Transverse colon (tissue), 4 donors: Measurements from ENCODE around the gene SLC43A1. TPM values are rescaled to one million over a fixed set of nuclear protein-coding genes. Genes with fewer than 3 reads are reported as not detected.

Source experiments
- DNase-seq: peaks from one replicate; pipeline ENCODE4 v3.0.0-alpha.2; 2019
- H3K27ac ChIP-seq, 4 donors: fragments of 200-600 bp; sonication (generic); 2 replicates each; pipeline ENCODE4 v1.5.1; 2016 to 2018; ENCODE audit warnings: inconsistent platforms in 4 of 4
- H3K27me3 ChIP-seq: fragments of 200-600 bp; sonication (generic); 2 replicates; pipeline ENCODE4 v1.5.1; 2017; ENCODE audit warnings: inconsistent platforms
- H3K36me3 ChIP-seq, 4 donors: fragments of 200-600 bp; sonication (generic); 2 replicates each; pipeline ENCODE4 v1.5.1; 2017 to 2019; ENCODE audit warnings: inconsistent platforms in 4 of 4
- H3K4me1 ChIP-seq, 4 donors: fragments of 200-600 bp; sonication (generic); 2 replicates each; pipeline ENCODE4 v1.5.1; 2017 to 2020; ENCODE audit warnings: inconsistent platforms in 4 of 4
- H3K4me3 ChIP-seq, 4 donors: fragments of 200-600 bp; sonication (generic); 1 replicate in 1 of 4; 2 replicates in 3 of 4; pipeline versions ENCODE4 v1.5.1 to v1.6.1; 2017 to 2019; ENCODE audit warnings: inconsistent platforms in 4 of 4
- H3K9me3 ChIP-seq, 2 donors: fragments of 200-600 bp; sonication (generic); 2 replicates each; pipeline ENCODE4 v1.5.1; 2017 to 2019; ENCODE audit warnings: inconsistent platforms in 2 of 2
- CTCF ChIP-seq, 5 experiments: fragments of 200-600 bp in 3 of 5; fragments of 450-650 bp in 2 of 5; sonication (generic) in 3 of 5; IDR thresholded peaks; 1 replicate in 2 of 5; 2 replicates in 3 of 5; pipeline ENCODE4 v1.5.1; 2016 to 2017; ENCODE audit warnings: antibody characterized with exemption in 5 of 5, inconsistent platforms in 3 of 5, mild to moderate bottlenecking in 2 of 5, moderate library complexity in 1 of 5
- EP300 ChIP-seq: sonication (generic); formaldehyde crosslinking; IDR thresholded peaks from one replicate; pipeline ENCODE4 v1.6.1; 2017; ENCODE audit warnings: antibody characterized with exemption, low read depth
- POLR2A ChIP-seq: fragments of 450-650 bp; IDR thresholded peaks from one replicate; pipeline ENCODE4 v1.6.1; 2016; ENCODE audit warnings: antibody characterized with exemption, mild to moderate bottlenecking, moderate library complexity
- POLR2AphosphoS5 ChIP-seq, 3 donors: sonication (generic); formaldehyde crosslinking; IDR thresholded peaks; one replicate each; pipeline ENCODE4 v1.6.1; 2016; ENCODE audit warnings: antibody characterized with exemption in 3 of 3
- WGBS, 2 donors: methylation state at CpG; one replicate each; pipeline ENCODE4 v1.1.5; 2018; ENCODE audit warnings: low coverage in 1 of 2; 5-methylcytosine and 5-hydroxymethylcytosine counted together
- in situ Hi-C, 4 donors: fragments of 200-750 bp; cut with MboI; loops; one replicate each; pipeline versions ENCODE4 v1.15.0 to v1.15.1; 2017; ENCODE audit warnings: low sequenced_read_pairs in 3 of 4, low pct_ligation_motif_present in 1 of 4, low pct_unique_long_range_greater_than_20kb in 1 of 4
- intact Hi-C: fragments of 100-400 bp; cut with DNase I; formaldehyde crosslinking; loops from one replicate; pipeline ENCODE4 v1.15.1; 2023; ENCODE audit warnings: low total_unique reads
- total RNA-seq, 4 donors: library from RNA; depleted of rRNA; stranded (reverse); fragments of >200 nt; gene quantifications; one replicate each; pipeline ENCODE4 v1.1.0, GENCODE V29; 2016

The SLC43A1 gene
- total RNA-seq, 4 donors from 2014 or later: 7.5 to 30.4 (median 15.2) TPM

- DNase-seq: no peak
- H3K9me3 ChIP-seq: no peaks in the 10 kb centered on the region
- intact Hi-C loops: no loop called here
- no peaks in the 10 kb centered on the region for H3K4me1 ChIP-seq
- 100% methylated on average over 1 of the region's 1 CpG; no CpG with 5 or more reads in 1 of the 2 donors for WGBS, 2 donors
- in situ Hi-C loops: no loop called here
- TF ChIP-seq CTCF (IDR thresholded peaks at IDR 0.05) (no peak), POLR2A (no peak), EP300 (no peak), POLR2AphosphoS5 (IDR thresholded peaks at IDR 0.05) (no peak)
- H3K4me3 ChIP-seq: no peak overlapping the region
- no peak overlapping the region for H3K27ac ChIP-seq
- no peaks in the 10 kb centered on the region for H3K27me3 ChIP-seq
- H3K36me3 ChIP-seq: no peaks in the 10 kb centered on the region
Measured at GRCh38 chr11:57506522-57506921, 9.0 kb downstream of the SLC43A1 start.

GRCh38 chr11:57504511-57504910 is 11.0 kb downstream of the SLC43A1 start:
- no peak overlapping the region for H3K27ac ChIP-seq
- DNase-seq: no peak
- no peak overlapping the region for H3K4me3 ChIP-seq
- intact Hi-C loops: no loop called here
- H3K36me3 ChIP-seq: no peaks in the 10 kb centered on the region
- H3K9me3 ChIP-seq: no peaks in the 10 kb centered on the region
- 97% methylated on average over 4 of the region's 4 CpGs; no CpG with 5 or more reads in 1 of the 2 donors for WGBS, 2 donors
- in situ Hi-C loops: no loop called here
- no peaks in the 10 kb centered on the region for H3K27me3 ChIP-seq
- H3K4me1 ChIP-seq: peaks cover 0 to 8% (median 5%) of the 10 kb centered on the region in 4 donors
- TF ChIP-seq CTCF (IDR thresholded peaks at IDR 0.05) (no peak), POLR2AphosphoS5 (IDR thresholded peaks at IDR 0.05) (no peak), EP300 (no peak), POLR2A (no peak)

- H3K27ac ChIP-seq: no peak overlapping the region
- no peak overlapping the region for H3K4me3 ChIP-seq
- no peaks in the 10 kb centered on the region for H3K9me3 ChIP-seq
- peaks cover 6 to 17% (median 13%) of the 10 kb centered on the region in 4 donors for H3K4me1 ChIP-seq
- DNase-seq: no peak
- TF ChIP-seq CTCF (IDR thresholded peaks at IDR 0.05): no peak
- TF ChIP-seq POLR2AphosphoS5 (IDR thresholded peaks at IDR 0.05): no peak
- TF ChIP-seq EP300: no peak
- TF ChIP-seq POLR2A: no peak
- intact Hi-C loops: no loop called here
- no peaks in the 10 kb centered on the region for H3K27me3 ChIP-seq
- no peaks in the 10 kb centered on the region for H3K36me3 ChIP-seq
- in situ Hi-C loops: no loop called here
Measured at GRCh38 chr11:57502870-57503269, 12.6 kb downstream of the SLC43A1 start.

GRCh38 chr11:57502376-57502775 is 13.1 kb downstream of the SLC43A1 start:
- Histone ChIP-seq H3K9me3 (no peaks in the 10 kb centered on the region), H3K4me3 (no peak overlapping the region), H3K36me3 (no peaks in the 10 kb centered on the region), H3K27me3 (no peaks in the 10 kb centered on the region), H3K27ac (no peak overlapping the region), H3K4me1 (peaks cover 6 to 17% (median 13%) of the 10 kb centered on the region in 4 donors)
- in situ Hi-C loops: no loop called here
- DNase-seq: no peak
- 94 to 100% methylated on average over 2 to 3 of the region's 3 CpGs for WGBS, 2 donors
- no peak for TF ChIP-seq POLR2AphosphoS5 (IDR thresholded peaks at IDR 0.05)
- no peak for TF ChIP-seq EP300
- no peak for TF ChIP-seq POLR2A
- no peak for TF ChIP-seq CTCF (IDR thresholded peaks at IDR 0.05)
- intact Hi-C loops: no loop called here
